Measurements from ENCODE around the gene NEAT1. TPM values are rescaled to one million over a fixed set of nuclear protein-coding genes. Genes with fewer than 3 reads are reported as not detected.

Gene NEAT1
- total RNA-seq, 1 donor, result 487 TPM

DNA sequence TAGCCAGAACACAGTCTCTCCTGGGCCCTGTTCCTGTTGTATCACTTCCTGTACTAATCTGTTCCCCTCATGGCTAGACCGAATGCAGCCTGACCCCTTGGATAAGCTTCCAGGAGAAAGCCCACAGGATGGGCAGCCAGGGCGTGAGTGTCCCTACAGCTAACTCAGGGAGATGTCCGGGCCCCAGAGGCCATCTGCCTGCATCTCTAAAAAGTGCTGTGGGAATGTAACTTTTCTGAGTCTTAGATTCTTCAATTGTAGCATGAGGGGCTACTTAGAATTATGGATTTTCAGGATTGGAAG lies 68.5 kb downstream of the NEAT1 start:
- peak; percentile 56 for DNase-seq (ENCODE audit: low read depth)
- TF ChIP-seq, protein P1, sequence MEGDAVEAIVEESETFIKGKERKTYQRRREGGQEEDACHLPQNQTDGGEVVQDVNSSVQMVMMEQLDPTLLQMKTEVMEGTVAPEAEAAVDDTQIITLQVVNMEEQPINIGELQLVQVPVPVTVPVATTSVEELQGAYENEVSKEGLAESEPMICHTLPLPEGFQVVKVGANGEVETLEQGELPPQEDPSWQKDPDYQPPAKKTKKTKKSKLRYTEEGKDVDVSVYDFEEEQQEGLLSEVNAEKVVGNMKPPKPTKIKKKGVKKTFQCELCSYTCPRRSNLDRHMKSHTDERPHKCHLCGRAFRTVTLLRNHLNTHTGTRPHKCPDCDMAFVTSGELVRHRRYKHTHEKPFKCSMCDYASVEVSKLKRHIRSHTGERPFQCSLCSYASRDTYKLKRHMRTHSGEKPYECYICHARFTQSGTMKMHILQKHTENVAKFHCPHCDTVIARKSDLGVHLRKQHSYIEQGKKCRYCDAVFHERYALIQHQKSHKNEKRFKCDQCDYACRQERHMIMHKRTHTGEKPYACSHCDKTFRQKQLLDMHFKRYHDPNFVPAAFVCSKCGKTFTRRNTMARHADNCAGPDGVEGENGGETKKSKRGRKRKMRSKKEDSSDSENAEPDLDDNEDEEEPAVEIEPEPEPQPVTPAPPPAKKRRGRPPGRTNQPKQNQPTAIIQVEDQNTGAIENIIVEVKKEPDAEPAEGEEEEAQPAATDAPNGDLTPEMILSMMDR (IDR thresholded peaks at IDR 0.05; ENCODE audit: insufficient read depth, low read depth, low read length), result no peak
- H3K4me3 ChIP-seq (ENCODE audit: low read depth, low read length), result no peak overlapping the region

DNA sequence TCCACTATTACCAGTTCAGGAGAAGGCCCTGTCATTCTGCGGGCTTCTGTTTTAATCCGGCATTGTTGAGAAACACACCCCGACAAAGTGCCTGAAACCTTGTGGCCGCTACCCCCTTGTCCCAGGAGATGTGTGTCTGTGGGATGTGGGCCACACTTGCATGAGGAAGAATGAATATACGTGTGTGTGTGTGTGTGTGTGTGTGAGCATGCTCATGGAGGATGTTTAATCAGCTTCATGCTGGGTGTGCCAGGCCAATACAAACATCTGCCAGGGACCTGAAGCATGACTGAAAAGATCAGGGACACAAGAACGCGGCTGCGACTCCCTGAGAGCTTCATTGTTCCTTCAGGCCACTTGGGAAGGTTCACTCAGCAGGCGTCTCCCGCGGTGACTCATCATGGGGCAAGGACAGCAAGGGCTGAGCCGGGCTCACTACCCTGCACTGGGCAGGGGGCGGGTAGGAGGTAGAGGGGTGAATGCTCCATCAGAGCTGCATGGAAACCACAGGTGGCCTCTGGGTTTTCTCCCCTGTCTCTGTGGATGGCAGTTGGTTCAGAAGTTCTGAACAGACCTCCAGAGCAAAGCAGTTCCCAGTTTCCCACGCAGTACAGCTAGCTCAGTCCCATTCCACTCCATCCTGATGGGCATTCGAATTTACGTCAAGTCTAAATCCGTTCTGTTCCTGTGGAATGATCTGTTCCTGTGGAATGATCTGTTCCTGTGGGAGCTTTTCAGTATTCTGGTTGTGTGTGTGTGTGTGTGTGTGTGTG lies 69.2 kb downstream of the NEAT1 start:
- TF ChIP-seq, protein P1 (IDR thresholded peaks at IDR 0.05; ENCODE audit: insufficient read depth, low read depth, low read length), result no peak
- peak; percentile 95 for DNase-seq (ENCODE audit: low read depth)
- H3K4me3 ChIP-seq (ENCODE audit: low read depth, low read length), result no peak overlapping the region

DNA sequence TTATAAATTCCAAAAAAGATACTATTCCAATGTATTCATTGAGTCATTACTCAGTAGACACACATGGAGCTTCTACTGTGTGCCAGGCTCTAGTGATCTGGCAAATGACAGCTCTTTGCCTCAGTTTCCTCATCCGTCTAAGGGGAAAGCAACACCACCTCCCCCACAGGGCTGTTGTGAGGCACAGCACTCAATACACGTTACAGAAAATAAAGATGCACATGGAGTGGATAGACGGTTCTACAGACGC lies 69.7 kb downstream of the NEAT1 start:
- TF ChIP-seq, protein P1 (IDR thresholded peaks at IDR 0.05; ENCODE audit: insufficient read depth, low read depth, low read length), result no peak
- DNase-seq (ENCODE audit: low read depth), result no peak
- no peak overlapping the region for H3K4me3 ChIP-seq (ENCODE audit: low read depth, low read length)

DNA sequence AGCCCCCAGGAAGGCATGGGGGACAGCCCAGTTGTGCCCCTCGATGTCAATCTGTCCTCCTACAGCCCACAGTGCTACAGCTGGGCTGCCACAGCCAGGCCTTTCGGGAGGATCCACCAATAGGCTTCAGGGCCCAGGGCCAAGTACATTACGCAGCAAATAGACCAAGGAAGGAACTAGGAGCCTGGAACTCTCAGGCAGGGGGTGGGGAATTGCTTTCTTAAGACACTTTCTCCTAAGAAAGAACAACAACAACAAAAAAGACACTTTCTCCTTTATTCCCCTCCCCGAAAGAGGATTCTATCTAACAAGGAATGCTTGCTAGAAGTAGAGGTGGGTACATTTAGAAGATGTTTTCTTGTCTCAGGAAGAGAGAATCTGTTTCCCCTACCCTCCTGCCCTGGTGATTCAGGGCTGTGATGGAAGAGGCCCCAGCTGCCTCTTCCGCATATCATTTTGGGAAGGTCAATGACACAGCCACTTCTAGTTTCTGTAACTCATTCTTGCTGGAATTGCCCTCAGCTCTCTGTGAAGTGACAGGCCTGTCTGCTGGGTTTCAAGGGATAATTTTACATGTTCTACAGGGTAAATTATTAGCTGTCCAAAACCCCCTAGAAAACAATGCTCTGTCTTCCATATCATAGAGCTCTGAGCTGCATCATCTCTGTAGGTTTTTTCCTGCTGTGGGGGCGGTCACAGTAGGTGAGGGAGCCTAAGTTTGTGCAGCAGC lies 70.2 kb downstream of the NEAT1 start:
- H3K4me3 ChIP-seq (ENCODE audit: low read depth, low read length), result no peak overlapping the region
- DNase-seq (ENCODE audit: low read depth), result peak; percentile 93
- TF ChIP-seq, protein P1 (IDR thresholded peaks at IDR 0.05; ENCODE audit: insufficient read depth, low read depth, low read length), result no peak

DNA sequence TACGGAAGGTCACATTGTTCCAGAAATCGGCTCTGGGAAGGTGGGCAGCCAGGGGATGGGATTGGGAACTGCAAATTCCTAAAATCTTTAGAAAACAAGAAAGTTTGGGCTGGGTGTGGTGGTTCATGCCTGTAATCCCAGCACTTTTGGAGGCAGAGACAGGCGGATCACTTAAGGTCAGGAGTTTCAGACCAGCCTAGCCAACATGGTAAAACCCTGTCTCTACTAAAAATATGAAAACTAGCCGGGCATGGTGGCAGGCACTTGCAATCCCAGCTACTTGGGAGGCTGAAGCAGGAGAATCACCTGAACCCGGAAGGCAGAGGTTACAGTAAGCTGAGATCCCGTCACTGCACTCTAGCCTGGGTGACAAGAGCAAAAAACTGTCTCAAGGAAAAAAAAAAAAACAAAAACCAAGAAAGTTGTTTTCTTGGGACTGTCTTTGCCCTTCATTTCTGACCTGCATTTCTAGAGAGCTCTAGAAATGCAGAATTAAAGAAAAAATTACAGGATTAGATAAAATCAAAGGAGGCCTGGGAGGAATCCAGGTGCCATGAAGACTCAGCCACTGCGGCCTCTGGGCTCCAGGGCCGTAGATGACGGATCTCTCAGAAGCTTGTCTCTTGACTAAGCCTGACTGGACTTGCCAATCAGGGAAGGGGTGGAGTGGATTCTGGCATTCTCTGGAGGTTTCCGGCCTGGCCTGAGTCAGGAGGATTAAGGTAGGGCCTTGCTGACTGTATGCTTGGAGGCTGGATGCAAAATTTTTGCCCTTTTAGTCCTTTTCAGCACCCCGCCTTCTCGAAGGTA lies 71.0 kb downstream of the NEAT1 start:
- H3K4me3 ChIP-seq (ENCODE audit: low read depth, low read length), result no peak overlapping the region
- peak; percentile 93 for DNase-seq (ENCODE audit: low read depth)

More for the DNA sequence above, 71.0 kb downstream of the NEAT1 start:
- TF ChIP-seq, protein P1 (IDR thresholded peaks at IDR 0.05; ENCODE audit: insufficient read depth, low read depth, low read length), result no peak

Small RNA genes lying within 50 kb of the gene (small RNA-seq; reads per million reads assigned to genes)
- gene RF01684, result not detected

Other genes with a start within 250 kb of the NEAT1 start
- 123 and 133 TPM in 2 replicates for gene CAPN1, start 240.9 kb upstream of the NEAT1 start, total RNA-seq
- gene POLA2, start 160.8 kb upstream of the NEAT1 start, total RNA-seq, result 7.1 and 12.1 TPM in 2 replicates
- 21.3 and 32.8 TPM in 2 replicates for gene CDC42EP2, start 107.9 kb upstream of the NEAT1 start, total RNA-seq
- gene DPF2, start 88.9 kb upstream of the NEAT1 start, total RNA-seq, result 47.0 and 60.9 TPM in 2 replicates
- gene TIGD3, start 68.0 kb upstream of the NEAT1 start, total RNA-seq, result under 0.01 TPM in 1 of 2 replicates, not detected in the other
- gene SLC25A45, start 40.2 kb upstream of the NEAT1 start, total RNA-seq, result 1.7 and 2.9 TPM in 2 replicates
- 44.5 and 60.6 TPM in 2 replicates for gene FRMD8, start 36.2 kb upstream of the NEAT1 start, total RNA-seq
- gene MALAT1, start 76.2 kb downstream of the NEAT1 start, total RNA-seq, result 12,351 and 16,563 TPM in 2 replicates
- gene SCYL1, start 102.3 kb downstream of the NEAT1 start, total RNA-seq, result 125 and 135 TPM in 2 replicates
- gene LTBP3, start 135.6 kb downstream of the NEAT1 start, total RNA-seq, result 23.7 and 24.2 TPM in 2 replicates
- gene ZNRD2, start 147.7 kb downstream of the NEAT1 start, total RNA-seq, result 31.1 and 49.6 TPM in 2 replicates
- gene FAM89B, start 149.7 kb downstream of the NEAT1 start, total RNA-seq, result 19.0 and 27.4 TPM in 2 replicates
- 33.7 and 47.7 TPM in 2 replicates for gene EHBP1L1, start 153.3 kb downstream of the NEAT1 start, total RNA-seq
- gene KCNK7, start 173.0 kb downstream of the NEAT1 start, total RNA-seq, result under 0.01 TPM in 1 of 2 replicates, not detected in the other
- 28.9 and 29.3 TPM in 2 replicates for gene MAP3K11, start 191.4 kb downstream of the NEAT1 start, total RNA-seq
- 32.4 and 33.5 TPM in 2 replicates for gene PCNX3, start 193.0 kb downstream of the NEAT1 start, total RNA-seq
- gene SIPA1, start 215.3 kb downstream of the NEAT1 start, total RNA-seq, result 34.5 and 34.8 TPM in 2 replicates
- 22.2 and 24.2 TPM in 2 replicates for gene RELA, start 240.1 kb downstream of the NEAT1 start, total RNA-seq